A549 (cell line): Measurements from ENCODE around the gene VARS2. TPM values are rescaled to one million over a fixed set of nuclear protein-coding genes. Genes with fewer than 3 reads are reported as not detected.

Experiments
- ATAC-seq, 2 experiments: fragments of 200-7000 bp in 1 of 2; fragments of >200 bp in 1 of 2; cut with Nextera tagmentation in 1 of 2; cut with Tn5 transposase in 1 of 2; 3 replicates each; pipeline versions ENCODE4 v1.8.0 to v1.9.1; 2018 to 2020; ENCODE audit warnings: mild to moderate bottlenecking in 1 of 2, moderate library complexity in 1 of 2
- CTCF ChIA-PET: fragments of 300-600 bp; sonication (Branson Sonifier 250); formaldehyde crosslinking; extraction: SDS; loops from one replicate; lab custom pipeline; 2021; ENCODE audit warnings: antibody characterized with exemption, inconsistent platforms; lab: Yijun Ruan, JAX
- POLR2A ChIA-PET: fragments of 350-600 bp; formaldehyde crosslinking; extraction: SDS; loops from one replicate; lab custom pipeline; 2021; ENCODE audit warnings: antibody characterized with exemption, inconsistent platforms; lab: Yijun Ruan, JAX
- DNase-seq, 2 experiments: peaks; one replicate each; pipeline versions ENCODE4 v3.0.0 to v3.0.0-alpha.2; 2011 to 2016; ENCODE audit warnings: low read depth in 1 of 2, low spot score in 1 of 2
- FAIRE-seq: peaks from 2 replicates; lab custom pipeline; 2011; peaks lifted over from hg19 to GRCh38; lab: Jason Lieb, UNC
- H3K27ac ChIP-seq, 2 experiments: fragments of >200 bp; sonication (Bioruptor Twin); formaldehyde crosslinking; 3 replicates each; pipeline ENCODE4 v1.5.1; 2016 to 2017
- H3K4me1 ChIP-seq: fragments of >200 bp; sonication (Bioruptor Twin); formaldehyde crosslinking; 3 replicates; pipeline ENCODE4 v1.6.1; 2016
- H3K4me2 ChIP-seq: fragments of >200 bp; sonication (Bioruptor Twin); formaldehyde crosslinking; 3 replicates; pipeline ENCODE4 v1.6.1; 2016
- H3K4me3 ChIP-seq: fragments of >200 bp; sonication (Bioruptor Twin); formaldehyde crosslinking; 3 replicates; pipeline ENCODE4 v1.5.1; 2016
- H3K9me3 ChIP-seq: fragments of >200 bp; sonication (Bioruptor Twin); formaldehyde crosslinking; 3 replicates; pipeline ENCODE4 v1.6.1; 2016
- CBX2 ChIP-seq: fragments of 200-600 bp; sonication (generic); IDR thresholded peaks from 2 replicates; pipeline ENCODE4 v1.6.1; 2016; ENCODE audit warnings: low read depth, mild to moderate bottlenecking, borderline replicate concordance
- CHD4 ChIP-seq: fragments of 200-600 bp; sonication (generic); IDR thresholded peaks from 2 replicates; pipeline ENCODE4 v1.6.1; 2016; ENCODE audit warnings: antibody characterized with exemption, mild to moderate bottlenecking, borderline replicate concordance
- EHF ChIP-seq: fragments of 250-450 bp; sonication (Bioruptor Pico); IDR thresholded peaks from 2 replicates; pipeline ENCODE4 v1.5.0; 2020; ENCODE audit warnings: mild to moderate bottlenecking
- EP300 ChIP-seq, 2 experiments: fragments of >200 bp; sonication (Bioruptor Twin); formaldehyde crosslinking; IDR thresholded peaks; 2 replicates in 1 of 2; 3 replicates in 1 of 2; pipeline ENCODE4 v1.6.1; 2016 to 2017
- FOSB ChIP-seq: fragments of 250-450 bp; sonication (Bioruptor Pico); IDR thresholded peaks from 2 replicates; pipeline ENCODE4 v1.5.0; 2020; ENCODE audit warnings: mild to moderate bottlenecking, moderate library complexity
- HDAC2 ChIP-seq: fragments of 200-600 bp; sonication (generic); IDR thresholded peaks from 2 replicates; pipeline ENCODE4 v1.6.1; 2016
- HOXA7 ChIP-seq: fragments of 250-450 bp; sonication (Bioruptor Pico); IDR thresholded peaks from 2 replicates; pipeline ENCODE4 v1.5.0; 2020; ENCODE audit warnings: mild to moderate bottlenecking, moderate library complexity
- HOXB5 ChIP-seq: fragments of 250-450 bp; sonication (Bioruptor Pico); IDR thresholded peaks from 2 replicates; pipeline ENCODE4 v1.5.0; 2020; ENCODE audit warnings: mild to moderate bottlenecking, moderate library complexity
- JUNB ChIP-seq: fragments of >200 bp; sonication (Bioruptor Twin); formaldehyde crosslinking; IDR thresholded peaks from 2 replicates; pipeline ENCODE4 v1.6.1; 2016
- KDM1A ChIP-seq: fragments of 200-600 bp; sonication (generic); IDR thresholded peaks from 2 replicates; pipeline ENCODE4 v1.6.1; 2016; ENCODE audit warnings: low read depth, mild to moderate bottlenecking
- KDM5A ChIP-seq: fragments of 200-600 bp; sonication (generic); IDR thresholded peaks from 2 replicates; pipeline ENCODE4 v1.6.1; 2016; ENCODE audit warnings: antibody characterized with exemption, mild to moderate bottlenecking
- MAFK ChIP-seq: fragments of 450-650 bp; IDR thresholded peaks from 2 replicates; pipeline ENCODE4 v1.6.1; 2014; ENCODE audit not compliant: partially characterized antibody
- MAX ChIP-seq: IDR thresholded peaks from 2 replicates; pipeline ENCODE4 v1.6.1; 2012
- MYC ChIP-seq: IDR thresholded peaks from 2 replicates; pipeline ENCODE4 v1.6.1; 2012; ENCODE audit warnings: mild to moderate bottlenecking, inconsistent platforms, low read length, improper control_type of control experiment, borderline replicate concordance
- NFE2L2 ChIP-seq: fragments of 150-350 bp; conservative IDR thresholded peaks from 2 replicates; pipeline ENCODE4 v1.6.1; 2014; ENCODE audit warnings: low read length
- NR3C1 ChIP-seq: fragments of >200 bp; sonication (Bioruptor Twin); formaldehyde crosslinking; IDR thresholded peaks from 3 replicates; pipeline ENCODE4 v1.6.1; 2017
- POLR2A ChIP-seq: IDR thresholded peaks from 2 replicates; pipeline ENCODE4 v1.6.1; 2012; ENCODE audit warnings: mild to moderate bottlenecking, low read length
- POLR2AphosphoS2 ChIP-seq: conservative IDR thresholded peaks from 2 replicates; pipeline ENCODE4 v1.6.1; 2012; ENCODE audit warnings: low read length, improper control_type of control experiment, inconsistent platforms
- RAD21 ChIP-seq, 2 experiments: fragments of >200 bp in 1 of 2; sonication (Bioruptor Twin) in 1 of 2; formaldehyde crosslinking in 1 of 2; IDR thresholded peaks in 1 of 2; conservative IDR thresholded peaks in 1 of 2; 2 replicates in 1 of 2; 3 replicates in 1 of 2; pipeline ENCODE4 v1.6.1; 2012 to 2018; ENCODE audit warnings: inconsistent platforms in 1 of 2
- RARB ChIP-seq: fragments of 250-450 bp; sonication (Bioruptor Pico); IDR thresholded peaks from 2 replicates; pipeline ENCODE4 v1.8.0; 2021; ENCODE audit warnings: mild to moderate bottlenecking, moderate library complexity
- RFX5 ChIP-seq: fragments of 450-650 bp; IDR thresholded peaks from 2 replicates; pipeline ENCODE4 v1.7.1; 2014; ENCODE audit warnings: antibody characterized with exemption, mild to moderate bottlenecking, moderate library complexity
- RNF2 ChIP-seq: fragments of 200-600 bp; sonication (generic); IDR thresholded peaks from 2 replicates; pipeline ENCODE4 v1.6.1; 2016; ENCODE audit warnings: low read depth, mild to moderate bottlenecking, antibody characterized with exemption, moderate library complexity, borderline replicate concordance
- SMC3 ChIP-seq: fragments of >200 bp; sonication (Bioruptor Twin); formaldehyde crosslinking; IDR thresholded peaks from 3 replicates; pipeline ENCODE4 v1.6.1; 2018; ENCODE audit warnings: inconsistent platforms
- TFCP2L1 ChIP-seq: fragments of 250-450 bp; sonication (Bioruptor Pico); IDR thresholded peaks from 2 replicates; pipeline ENCODE4 v1.5.0; 2021; ENCODE audit warnings: mild to moderate bottlenecking
- ZC3H11A ChIP-seq: fragments of 450-650 bp; IDR thresholded peaks from 2 replicates; pipeline ENCODE4 v1.6.1; 2014; ENCODE audit warnings: antibody characterized with exemption, mild to moderate bottlenecking
- ZFP36 ChIP-seq: fragments of 450-650 bp; IDR thresholded peaks from 2 replicates; pipeline ENCODE4 v1.6.1; 2014; ENCODE audit warnings: borderline replicate concordance; ENCODE audit not compliant: partially characterized antibody
- WGBS: methylation state at CpG from one replicate; pipeline ENCODE4 v1.1.6; 2017; ENCODE audit errors: missing lambda C conversion rate; 5-methylcytosine and 5-hydroxymethylcytosine counted together
- polyA plus RNA-seq, 4 experiments: library from polyadenylated mRNA; depleted of rRNA in 3 of 4; stranded (reverse); fragments of >200 nt; fragmentation: RNase III in 1 of 4; extraction: RNeasy Plus Mini Kit Qiagen cat#74134 plus additional on column Dnase treatment in 1 of 4; gene quantifications; 2 replicates in 3 of 4; 3 replicates in 1 of 4; pipeline ENCODE4 v1.2.3, GENCODE V29; 2011 to 2017
- TF ChIP-seq, protein P1 (sequence below): fragments of >200 bp; sonication (Bioruptor Twin); formaldehyde crosslinking; IDR thresholded peaks from 3 replicates; pipeline ENCODE4 v1.5.1; 2016
- TF ChIP-seq, protein P2 (sequence below): fragments of 250-450 bp; sonication (Bioruptor Pico); IDR thresholded peaks from 2 replicates; pipeline ENCODE4 v1.5.0; 2020; ENCODE audit warnings: low read depth, mild to moderate bottlenecking, moderate library complexity
- TF ChIP-seq, protein P3 (sequence below): fragments of >200 bp; sonication (Bioruptor Twin); formaldehyde crosslinking; IDR thresholded peaks from 2 replicates; pipeline ENCODE4 v1.6.1; 2016
- TF ChIP-seq, protein P4 (sequence below): IDR thresholded peaks from 2 replicates; pipeline ENCODE4 v1.6.1; 2012

VARS2 gene
- polyA plus RNA-seq, 2 of the 4 experiments (the other 2 are of a cell fraction), result 15.0 to 15.5 TPM

GRCh38 chr6:30895343-30895742 is 18.7 kb upstream of the VARS2 start:
- DNase-seq, result no peak
- H3K4me2 ChIP-seq, result no peak overlapping the region
- H3K4me1 ChIP-seq, result no peaks in the 10 kb centered on the region
- no peak overlapping the region for H3K4me3 ChIP-seq
- FAIRE-seq, result no peak
- no peak for ATAC-seq
- POLR2A ChIA-PET, result no interaction called here
- no peaks in the 10 kb centered on the region for H3K9me3 ChIP-seq
- 88% methylated on average over 9 of the region's 10 CpGs for WGBS
- CTCF ChIA-PET, result interaction anchor here (1.1 to 1.5 kb wide), 2 partner anchors 13 to 216 kb away, joined by 3 to 5 read pairs; no protein-coding TSS in a partner anchor
- H3K27ac ChIP-seq, result no peak overlapping the region
- TF ChIP-seq MAFK, result no peak
- TF ChIP-seq CBX2, result no peak
- TF ChIP-seq, protein P1, sequence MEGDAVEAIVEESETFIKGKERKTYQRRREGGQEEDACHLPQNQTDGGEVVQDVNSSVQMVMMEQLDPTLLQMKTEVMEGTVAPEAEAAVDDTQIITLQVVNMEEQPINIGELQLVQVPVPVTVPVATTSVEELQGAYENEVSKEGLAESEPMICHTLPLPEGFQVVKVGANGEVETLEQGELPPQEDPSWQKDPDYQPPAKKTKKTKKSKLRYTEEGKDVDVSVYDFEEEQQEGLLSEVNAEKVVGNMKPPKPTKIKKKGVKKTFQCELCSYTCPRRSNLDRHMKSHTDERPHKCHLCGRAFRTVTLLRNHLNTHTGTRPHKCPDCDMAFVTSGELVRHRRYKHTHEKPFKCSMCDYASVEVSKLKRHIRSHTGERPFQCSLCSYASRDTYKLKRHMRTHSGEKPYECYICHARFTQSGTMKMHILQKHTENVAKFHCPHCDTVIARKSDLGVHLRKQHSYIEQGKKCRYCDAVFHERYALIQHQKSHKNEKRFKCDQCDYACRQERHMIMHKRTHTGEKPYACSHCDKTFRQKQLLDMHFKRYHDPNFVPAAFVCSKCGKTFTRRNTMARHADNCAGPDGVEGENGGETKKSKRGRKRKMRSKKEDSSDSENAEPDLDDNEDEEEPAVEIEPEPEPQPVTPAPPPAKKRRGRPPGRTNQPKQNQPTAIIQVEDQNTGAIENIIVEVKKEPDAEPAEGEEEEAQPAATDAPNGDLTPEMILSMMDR, result no peak
- no peak for TF ChIP-seq NR3C1
- TF ChIP-seq KDM5A, result no peak
- TF ChIP-seq, protein P2, sequence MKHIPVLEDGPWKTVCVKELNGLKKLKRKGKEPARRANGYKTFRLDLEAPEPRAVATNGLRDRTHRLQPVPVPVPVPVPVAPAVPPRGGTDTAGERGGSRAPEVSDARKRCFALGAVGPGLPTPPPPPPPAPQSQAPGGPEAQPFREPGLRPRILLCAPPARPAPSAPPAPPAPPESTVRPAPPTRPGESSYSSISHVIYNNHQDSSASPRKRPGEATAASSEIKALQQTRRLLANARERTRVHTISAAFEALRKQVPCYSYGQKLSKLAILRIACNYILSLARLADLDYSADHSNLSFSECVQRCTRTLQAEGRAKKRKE (CRISPR knock-in tag), result no peak

DNA sequence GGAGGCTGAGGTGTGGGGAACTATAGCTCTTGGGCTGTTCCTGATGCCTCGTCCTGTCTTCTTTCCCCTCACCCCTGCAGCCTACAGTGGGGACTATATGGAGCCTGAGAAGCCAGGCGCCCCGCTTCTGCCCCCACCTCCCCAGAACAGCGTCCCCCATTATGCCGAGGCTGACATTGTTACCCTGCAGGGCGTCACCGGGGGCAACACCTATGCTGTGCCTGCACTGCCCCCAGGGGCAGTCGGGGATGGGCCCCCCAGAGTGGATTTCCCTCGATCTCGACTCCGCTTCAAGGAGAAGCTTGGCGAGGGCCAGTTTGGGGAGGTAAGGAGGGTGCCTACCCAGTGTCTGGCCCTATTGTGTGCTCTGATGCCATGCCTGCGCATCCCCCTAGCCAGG is 17.5 kb upstream of the VARS2 start:
- DNase-seq (no peak), ATAC-seq (no peak), FAIRE-seq (no peak)
- H3K9me3 ChIP-seq, result no peaks in the 10 kb centered on the region
- TF ChIP-seq ZC3H11A (no peak), RNF2 (no peak), TFCP2L1 (CRISPR knock-in tag) (no peak), RARB (no peak)
- 98% methylated on average over 7 of the region's 13 CpGs for WGBS
- POLR2A ChIA-PET, result no interaction called here
- no peak overlapping the region for H3K4me2 ChIP-seq
- no peak overlapping the region for H3K27ac ChIP-seq
- no peak overlapping the region for H3K4me3 ChIP-seq
- CTCF ChIA-PET, result interaction anchor here (0.9 to 3.0 kb wide), 9 partner anchors 14 to 296 kb away, joined by 3 to 13 read pairs (median 3); partner anchors contain the start of gene VARS2
- no peaks in the 10 kb centered on the region for H3K4me1 ChIP-seq

DNA sequence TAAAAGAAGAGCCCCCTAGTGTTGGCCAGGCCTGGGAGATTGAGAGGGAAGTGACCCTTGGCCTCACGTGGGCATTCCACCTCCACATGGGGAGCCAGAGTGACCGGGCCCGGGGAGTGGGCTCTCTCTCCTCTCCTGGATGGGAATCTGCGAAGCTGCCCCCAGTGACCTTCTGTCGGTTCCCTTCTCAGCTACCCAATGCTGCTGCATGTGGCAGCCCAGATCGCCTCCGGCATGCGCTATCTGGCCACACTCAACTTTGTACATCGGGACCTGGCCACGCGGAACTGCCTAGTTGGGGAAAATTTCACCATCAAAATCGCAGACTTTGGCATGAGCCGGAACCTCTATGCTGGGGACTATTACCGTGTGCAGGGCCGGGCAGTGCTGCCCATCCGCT is 16.2 kb upstream of the VARS2 start:
- FAIRE-seq (no peak), DNase-seq (no peak), ATAC-seq (no peak)
- no peaks in the 10 kb centered on the region for H3K4me1 ChIP-seq
- no peak overlapping the region for H3K4me2 ChIP-seq
- TF ChIP-seq HOXB5 (no peak), SMC3 (no peak), HDAC2 (no peak), FOSB (CRISPR knock-in tag) (no peak), RAD21 (conservative IDR thresholded peaks at IDR 0.05 in 1 of 2, IDR thresholded peaks at IDR 0.05 in 1 of 2) (no peak), EP300 (IDR thresholded peaks at IDR 0.05) (no peak), NFE2L2 (no peak), JUNB (no peak), MYC (no peak)
- H3K9me3 ChIP-seq, result no peaks in the 10 kb centered on the region
- CTCF ChIA-PET, result interaction anchor here (1.3 to 3.0 kb wide), 6 partner anchors 13 to 190 kb away, joined by 3 to 13 read pairs (median 4); partner anchors contain the start of gene VARS2
- POLR2A ChIA-PET, result no interaction called here
- H3K4me3 ChIP-seq, result no peak overlapping the region
- 94% methylated on average over 15 of the region's 16 CpGs for WGBS
- no peak overlapping the region for H3K27ac ChIP-seq

- WGBS, result 94% methylated on average over 13 of the region's 23 CpGs
- H3K9me3 ChIP-seq, result no peaks in the 10 kb centered on the region
- POLR2A ChIA-PET, result no interaction called here
- H3K4me1 ChIP-seq, result no peaks in the 10 kb centered on the region
- CTCF ChIA-PET, result interaction anchor here (0.6 to 3.0 kb wide), 7 partner anchors 8 to 189 kb away, joined by 3 to 13 read pairs (median 3); no protein-coding TSS in a partner anchor
- H3K4me3 ChIP-seq, result no peak overlapping the region
- FAIRE-seq (no peak), DNase-seq (no peak)
- H3K27ac ChIP-seq, result no peak overlapping the region
- TF ChIP-seq NR3C1, result no peak
- no peak for TF ChIP-seq RARB
- TF ChIP-seq POLR2AphosphoS2, result no peak
- TF ChIP-seq RFX5, result no peak
- TF ChIP-seq CHD4, result no peak
- no peak for TF ChIP-seq POLR2A
- no peak for TF ChIP-seq ZFP36
- TF ChIP-seq EHF (CRISPR knock-in tag), result no peak
- no peak for TF ChIP-seq MAX
- no peak for TF ChIP-seq KDM1A
- TF ChIP-seq HOXA7 (CRISPR knock-in tag), result no peak
- TF ChIP-seq, protein P3, sequence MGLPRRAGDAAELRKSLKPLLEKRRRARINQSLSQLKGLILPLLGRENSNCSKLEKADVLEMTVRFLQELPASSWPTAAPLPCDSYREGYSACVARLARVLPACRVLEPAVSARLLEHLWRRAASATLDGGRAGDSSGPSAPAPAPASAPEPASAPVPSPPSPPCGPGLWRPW, result no peak
- no peak for TF ChIP-seq RNF2
- TF ChIP-seq, protein P4, sequence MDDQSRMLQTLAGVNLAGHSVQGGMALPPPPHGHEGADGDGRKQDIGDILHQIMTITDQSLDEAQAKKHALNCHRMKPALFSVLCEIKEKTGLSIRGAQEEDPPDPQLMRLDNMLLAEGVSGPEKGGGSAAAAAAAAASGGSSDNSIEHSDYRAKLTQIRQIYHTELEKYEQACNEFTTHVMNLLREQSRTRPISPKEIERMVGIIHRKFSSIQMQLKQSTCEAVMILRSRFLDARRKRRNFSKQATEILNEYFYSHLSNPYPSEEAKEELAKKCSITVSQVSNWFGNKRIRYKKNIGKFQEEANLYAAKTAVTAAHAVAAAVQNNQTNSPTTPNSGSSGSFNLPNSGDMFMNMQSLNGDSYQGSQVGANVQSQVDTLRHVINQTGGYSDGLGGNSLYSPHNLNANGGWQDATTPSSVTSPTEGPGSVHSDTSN, result no peak
- TF ChIP-seq, all 56 proteins: peak for 0
- ATAC-seq, result no peak
- no peak overlapping the region for H3K4me2 ChIP-seq
These were observed 15.2 kb upstream of the VARS2 start for GRCh38 chr6:30898750-30899360.
